Measurements from ENCODE around the gene FRRS1L.

Gene FRRS1L

GRCh38 chr9:109212768-109213167, 45.7 kb upstream of the FRRS1L start:
- Histone ChIP-seq H3K4me1 (ENCODE audit: low read length) (no peaks in the 10 kb centered on the region), H3K4me3 (ENCODE audit: low read length) (no peak overlapping the region), H3K36me3 (replicated peaks; ENCODE audit: insufficient read depth, low read length) (no peaks in the 10 kb centered on the region), H3K79me2 (ENCODE audit: low read length) (no peaks in the 10 kb centered on the region), H3K9ac (ENCODE audit: low read length) (no peak overlapping the region), H4K20me1 (ENCODE audit: insufficient read depth, low read length) (no peaks in the 10 kb centered on the region), H2AFZ (ENCODE audit: low read length) (no peak overlapping the region), H3K9me2 (replicated peaks; ENCODE audit: insufficient read depth, low read length) (no peaks in the 10 kb centered on the region), H3F3A (ENCODE audit: insufficient read depth, low read length) (no peaks in the 10 kb centered on the region), H3K27ac (ENCODE audit: low read length) (no peak overlapping the region), H3K9me3 (replicated peaks; ENCODE audit: insufficient read depth, low read length) (no peaks in the 10 kb centered on the region), H3K27me3 (replicated peaks; ENCODE audit: insufficient read depth, low read length) (no peaks in the 10 kb centered on the region), H3K4me2 (ENCODE audit: low read depth, low read length) (no peak overlapping the region)
- TF ChIP-seq EZH2phosphoT487 (IDR thresholded peaks at IDR 0.05; ENCODE audit: low read length) = no peak
- TF ChIP-seq EZH2 (optimal IDR thresholded peaks at IDR 0.05; ENCODE audit: low read depth, low read length) = no peak
- no peak for TF ChIP-seq CTCF (IDR thresholded peaks at IDR 0.05; ENCODE audit: low read length)
- DNase-seq = no peak

GRCh38 chr9:109206670-109207069, 39.6 kb upstream of the FRRS1L start:
- H3K9me2 ChIP-seq (replicated peaks; ENCODE audit: insufficient read depth, low read length) = no peaks in the 10 kb centered on the region
- no peaks in the 10 kb centered on the region for H3K27me3 ChIP-seq (replicated peaks; ENCODE audit: insufficient read depth, low read length)
- H3K4me1 ChIP-seq (ENCODE audit: low read length) = no peaks in the 10 kb centered on the region
- H3K9me3 ChIP-seq (replicated peaks; ENCODE audit: insufficient read depth, low read length) = no peaks in the 10 kb centered on the region
- no peaks in the 10 kb centered on the region for H3K36me3 ChIP-seq (replicated peaks; ENCODE audit: insufficient read depth, low read length)
- no peak overlapping the region for H2AFZ ChIP-seq (ENCODE audit: low read length)
- no peaks in the 10 kb centered on the region for H3F3A ChIP-seq (ENCODE audit: insufficient read depth, low read length)
- TF ChIP-seq EZH2 (optimal IDR thresholded peaks at IDR 0.05; ENCODE audit: low read depth, low read length) (no peak), CTCF (IDR thresholded peaks at IDR 0.05; ENCODE audit: low read length) (no peak), EZH2phosphoT487 (IDR thresholded peaks at IDR 0.05; ENCODE audit: low read length) (no peak)
- no peak overlapping the region for H3K4me2 ChIP-seq (ENCODE audit: low read depth, low read length)
- no peak overlapping the region for H3K9ac ChIP-seq (ENCODE audit: low read length)
- no peak overlapping the region for H3K4me3 ChIP-seq (ENCODE audit: low read length)
- no peak for DNase-seq
- no peaks in the 10 kb centered on the region for H4K20me1 ChIP-seq (ENCODE audit: insufficient read depth, low read length)
- H3K79me2 ChIP-seq (ENCODE audit: low read length) = no peaks in the 10 kb centered on the region
- no peak overlapping the region for H3K27ac ChIP-seq (ENCODE audit: low read length)

GRCh38 chr9:109205526-109205925, 38.5 kb upstream of the FRRS1L start:
- Histone ChIP-seq H2AFZ (ENCODE audit: low read length) (no peak overlapping the region), H3K36me3 (replicated peaks; ENCODE audit: insufficient read depth, low read length) (no peaks in the 10 kb centered on the region), H3K27me3 (replicated peaks; ENCODE audit: insufficient read depth, low read length) (no peaks in the 10 kb centered on the region), H3K9ac (ENCODE audit: low read length) (no peak overlapping the region), H3F3A (ENCODE audit: insufficient read depth, low read length) (no peaks in the 10 kb centered on the region), H3K4me2 (ENCODE audit: low read depth, low read length) (no peak overlapping the region), H3K9me3 (replicated peaks; ENCODE audit: insufficient read depth, low read length) (no peaks in the 10 kb centered on the region), H3K27ac (ENCODE audit: low read length) (no peak overlapping the region), H3K9me2 (replicated peaks; ENCODE audit: insufficient read depth, low read length) (no peaks in the 10 kb centered on the region), H3K79me2 (ENCODE audit: low read length) (no peaks in the 10 kb centered on the region), H4K20me1 (ENCODE audit: insufficient read depth, low read length) (no peaks in the 10 kb centered on the region), H3K4me3 (ENCODE audit: low read length) (no peak overlapping the region), H3K4me1 (ENCODE audit: low read length) (no peaks in the 10 kb centered on the region)
- TF ChIP-seq EZH2phosphoT487 (IDR thresholded peaks at IDR 0.05; ENCODE audit: low read length) = no peak
- no peak for TF ChIP-seq CTCF (IDR thresholded peaks at IDR 0.05; ENCODE audit: low read length)
- no peak for TF ChIP-seq EZH2 (optimal IDR thresholded peaks at IDR 0.05; ENCODE audit: low read depth, low read length)
- DNase-seq = no peak

All from MM.1S (cell line).